Right lobe of liver (tissue), 4 donors: ENCODE results near the gene BMAL1.

ENCODE experiments used
- POLR2A ChIP-seq: fragments of 450-650 bp; IDR thresholded peaks from one replicate; pipeline ENCODE4 v1.6.1; 2017; ENCODE audit warnings: antibody characterized with exemption, mild to moderate bottlenecking
- TF ChIP-seq, protein P1 (sequence below), 4 donors: fragments of 200-600 bp in 3 of 4; fragments of 450-650 bp in 1 of 4; IDR thresholded peaks; one replicate each; pipeline versions ENCODE4 v1.5.1 to v1.8.0; 2016 to 2022; ENCODE audit warnings: antibody characterized with exemption in 4 of 4, mild to moderate bottlenecking in 2 of 4
- donor health status: DM: no; HTN: no; CAD: no.
- donor health status: DM: no; HTN: no; CAD: no.
- donor health status: DM: no; HTN: yes; CAD: no.

DNA sequence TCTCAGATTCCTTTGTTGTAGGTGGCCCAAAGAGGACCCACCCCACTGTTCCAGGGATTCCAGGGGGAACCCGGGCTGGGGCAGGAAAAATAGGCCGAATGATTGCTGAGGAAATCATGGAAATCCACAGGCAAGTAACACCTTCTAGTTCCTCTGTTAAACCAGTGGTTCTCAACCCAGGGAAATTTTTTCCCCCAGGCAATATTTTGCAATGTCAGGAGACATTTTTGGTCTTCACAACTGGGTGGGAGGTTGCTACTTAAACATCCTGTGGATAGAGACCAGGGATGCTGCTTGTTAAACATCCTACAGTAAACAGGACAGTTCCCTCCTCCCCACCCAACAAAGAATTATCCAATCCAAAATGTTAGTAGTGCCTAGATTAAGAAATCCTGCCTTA is 100.7 kb downstream of the BMAL1 start:
- TF ChIP-seq, protein P1, sequence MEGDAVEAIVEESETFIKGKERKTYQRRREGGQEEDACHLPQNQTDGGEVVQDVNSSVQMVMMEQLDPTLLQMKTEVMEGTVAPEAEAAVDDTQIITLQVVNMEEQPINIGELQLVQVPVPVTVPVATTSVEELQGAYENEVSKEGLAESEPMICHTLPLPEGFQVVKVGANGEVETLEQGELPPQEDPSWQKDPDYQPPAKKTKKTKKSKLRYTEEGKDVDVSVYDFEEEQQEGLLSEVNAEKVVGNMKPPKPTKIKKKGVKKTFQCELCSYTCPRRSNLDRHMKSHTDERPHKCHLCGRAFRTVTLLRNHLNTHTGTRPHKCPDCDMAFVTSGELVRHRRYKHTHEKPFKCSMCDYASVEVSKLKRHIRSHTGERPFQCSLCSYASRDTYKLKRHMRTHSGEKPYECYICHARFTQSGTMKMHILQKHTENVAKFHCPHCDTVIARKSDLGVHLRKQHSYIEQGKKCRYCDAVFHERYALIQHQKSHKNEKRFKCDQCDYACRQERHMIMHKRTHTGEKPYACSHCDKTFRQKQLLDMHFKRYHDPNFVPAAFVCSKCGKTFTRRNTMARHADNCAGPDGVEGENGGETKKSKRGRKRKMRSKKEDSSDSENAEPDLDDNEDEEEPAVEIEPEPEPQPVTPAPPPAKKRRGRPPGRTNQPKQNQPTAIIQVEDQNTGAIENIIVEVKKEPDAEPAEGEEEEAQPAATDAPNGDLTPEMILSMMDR (IDR thresholded peaks at IDR 0.05): no peak
- TF ChIP-seq POLR2A: no peak
